ENCODE measurements around the gene SLC2A10. TPM values are rescaled to one million over a fixed set of nuclear protein-coding genes. Genes with fewer than 3 reads are reported as not detected.

SLC2A10 gene
- total and polyA plus RNA-seq, 2 donors: 12.0 to 36.6 TPM

DNA sequence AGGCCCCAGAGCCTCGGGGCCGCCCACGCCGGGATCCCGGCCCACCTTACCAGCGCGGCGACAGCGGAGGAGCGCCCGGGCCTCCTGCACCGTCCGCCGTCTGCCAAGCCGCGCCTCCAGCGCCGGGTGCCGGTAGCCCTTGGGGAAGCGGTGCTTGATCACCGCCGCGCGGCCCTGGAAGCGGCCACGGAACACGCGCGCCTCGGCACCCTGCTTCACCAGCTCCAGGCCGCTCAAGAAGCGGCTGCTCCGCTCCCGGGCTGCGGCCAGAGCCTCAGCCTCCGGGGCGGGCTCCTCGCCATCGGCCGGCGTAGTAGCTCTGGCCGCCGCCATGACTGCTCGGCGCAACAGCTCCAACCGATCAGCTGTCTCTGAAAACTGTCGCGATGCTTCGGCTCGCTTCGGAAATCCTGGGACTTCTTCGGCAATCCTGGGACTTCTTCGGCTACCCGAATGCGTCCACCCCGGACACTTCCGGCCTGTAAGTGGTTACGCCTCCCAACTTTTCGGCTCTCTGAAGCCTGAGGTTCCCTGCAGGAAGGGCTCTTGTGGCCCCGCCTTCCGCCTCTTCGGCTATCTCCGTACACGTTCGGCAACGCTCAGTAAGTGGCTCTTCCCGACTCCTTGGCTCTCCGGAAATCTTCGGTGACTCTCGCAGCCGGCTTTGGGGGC is 20.2 kb upstream of the SLC2A10 start, which contains the start of gene TP53RK:
Gene TP53RK (minus strand): TSS at position 363 of the 672 bp plus-strand sequence. CDS start 30 bp downstream, at position 333.
- Histone ChIP-seq H3K4me3 (ENCODE audit: low read depth, low read length) (peak within 1 kb of the TSS; percentile 67), H3K4me1 (ENCODE audit: insufficient read depth) (peaks cover 4% of the 10 kb centered on the region), H3K36me3 (ENCODE audit: insufficient read depth) (no peaks in the 10 kb centered on the region), H3K27ac (ENCODE audit: low read depth) (peak within 1 kb of the TSS; percentile 92)
- under 1% methylated on average over 71 of the region's 71 CpGs for WGBS
- peak; percentile 99 for DNase-seq (ENCODE audit: extremely low spot score)

DNA sequence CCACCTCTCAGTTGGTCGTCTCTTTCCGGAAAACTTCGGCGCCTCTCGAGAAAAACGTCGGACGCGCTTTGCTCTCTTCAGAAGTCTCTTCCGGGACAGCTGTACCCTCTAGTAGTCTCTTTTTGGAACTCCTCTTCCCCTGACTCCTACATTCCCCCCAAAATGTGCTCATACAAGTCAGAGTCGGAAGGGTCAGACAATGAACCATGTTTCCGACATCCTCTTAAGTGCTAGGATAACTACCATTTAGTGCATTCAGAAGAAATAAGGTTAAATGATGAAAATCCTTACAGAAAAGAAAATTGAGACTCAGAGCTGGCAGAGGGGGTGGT is 19.7 kb upstream of the SLC2A10 start:
- Histone ChIP-seq H3K4me3 (ENCODE audit: low read depth, low read length) (peak overlapping the region; percentile 26), H3K4me1 (ENCODE audit: insufficient read depth) (peaks cover 4% of the 10 kb centered on the region), H3K27ac (ENCODE audit: low read depth) (peak overlapping the region; percentile 75), H3K36me3 (ENCODE audit: insufficient read depth) (no peaks in the 10 kb centered on the region)
- WGBS: under 1% methylated on average over 12 of the region's 12 CpGs
- DNase-seq (ENCODE audit: extremely low spot score): no peak

DNA sequence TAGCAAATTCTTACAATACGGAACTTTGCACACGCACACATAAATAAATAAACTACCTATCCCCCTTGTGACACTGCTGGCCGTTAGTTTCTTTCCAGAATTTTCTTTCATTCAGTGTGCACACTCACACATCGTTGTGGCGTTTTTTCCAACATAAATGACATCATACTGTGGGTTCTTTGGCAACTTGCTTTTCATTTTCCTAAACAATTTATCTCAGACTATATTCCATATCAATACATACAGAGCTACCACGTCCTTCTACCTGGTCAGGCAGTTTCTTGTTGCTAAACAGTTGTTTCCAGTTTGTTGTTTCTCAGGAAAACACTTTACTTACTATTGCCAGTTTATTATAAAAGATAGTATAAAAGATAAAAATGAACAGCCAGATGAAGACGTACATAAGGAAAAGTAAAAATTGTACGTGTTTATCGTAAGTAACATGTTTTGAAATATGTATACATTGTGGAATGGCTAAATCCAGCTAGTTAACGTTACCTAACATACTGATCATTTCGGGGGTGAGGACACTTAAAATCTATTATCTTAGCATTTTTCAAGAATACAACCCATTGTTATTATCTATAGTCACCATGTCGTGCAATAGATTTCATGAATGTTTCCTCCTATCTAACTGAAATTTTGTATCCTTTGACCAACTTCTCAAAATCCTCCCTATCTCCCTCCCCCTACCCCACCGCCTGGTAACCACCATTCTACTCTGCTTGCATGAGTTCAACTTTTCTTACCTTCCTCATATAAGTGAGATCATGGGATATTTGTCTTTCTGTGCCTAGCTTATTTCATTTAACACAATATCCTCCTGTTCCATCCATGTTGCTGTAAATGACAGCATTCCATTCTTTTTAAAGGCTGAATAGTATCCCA is 19.0 kb upstream of the SLC2A10 start:
- DNase-seq (ENCODE audit: extremely low spot score): no peak
- Histone ChIP-seq H3K4me3 (ENCODE audit: low read depth, low read length) (peak overlapping the region; percentile 26), H3K4me1 (ENCODE audit: insufficient read depth) (peaks cover 4% of the 10 kb centered on the region), H3K27ac (ENCODE audit: low read depth) (no peak overlapping the region), H3K36me3 (ENCODE audit: insufficient read depth) (no peaks in the 10 kb centered on the region)
- 49% methylated on average over 13 of the region's 13 CpGs for WGBS

DNA sequence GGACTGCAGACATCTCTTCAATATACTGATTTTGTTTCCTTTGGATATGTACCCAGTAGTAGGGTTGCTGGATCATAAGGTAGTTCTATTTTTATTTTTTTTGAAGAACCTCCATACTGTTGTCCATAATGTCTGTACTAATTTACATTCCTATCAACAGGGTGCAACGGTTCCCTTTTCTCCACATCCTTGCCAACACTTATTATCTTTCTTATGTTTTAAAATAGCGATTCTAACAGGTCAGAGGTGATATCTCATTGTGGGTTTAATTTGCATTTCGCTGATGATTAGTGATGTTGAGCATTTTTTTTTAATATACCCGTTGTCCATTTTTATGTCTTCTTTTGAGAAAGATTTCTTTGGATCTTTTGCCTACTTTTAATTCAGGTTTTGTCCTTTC is 18.3 kb upstream of the SLC2A10 start:
- DNase-seq (ENCODE audit: extremely low spot score): no peak
- no peak overlapping the region for H3K4me3 ChIP-seq (ENCODE audit: low read depth, low read length)
- no peaks in the 10 kb centered on the region for H3K36me3 ChIP-seq (ENCODE audit: insufficient read depth)
- peaks cover 4% of the 10 kb centered on the region for H3K4me1 ChIP-seq (ENCODE audit: insufficient read depth)
- WGBS: 75% methylated on average over 4 of the region's 4 CpGs
- H3K27ac ChIP-seq (ENCODE audit: low read depth): no peak overlapping the region

DNA sequence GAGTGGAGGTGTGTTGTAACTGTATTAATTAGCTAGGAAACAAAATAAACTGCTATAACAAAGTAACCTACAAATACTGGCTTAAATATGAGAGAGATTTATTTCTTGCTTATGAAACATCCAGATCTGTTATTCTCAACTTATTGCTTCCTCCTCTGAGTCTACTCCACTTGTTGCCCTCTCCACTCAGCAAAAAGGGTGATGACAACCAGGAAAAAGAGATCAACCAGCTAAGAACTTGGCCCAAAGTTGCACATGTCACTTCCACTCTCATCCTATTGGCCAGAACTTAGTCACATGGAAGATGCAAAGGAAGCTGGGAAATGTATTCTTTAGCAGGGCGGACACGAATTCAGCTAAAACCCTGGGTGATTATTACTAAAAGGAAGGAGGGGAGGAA is 15.0 kb upstream of the SLC2A10 start:
- Histone ChIP-seq H3K36me3 (ENCODE audit: insufficient read depth) (no peaks in the 10 kb centered on the region), H3K27ac (ENCODE audit: low read depth) (no peak overlapping the region), H3K4me1 (ENCODE audit: insufficient read depth) (no peaks in the 10 kb centered on the region), H3K4me3 (ENCODE audit: low read depth, low read length) (no peak overlapping the region)
- 51% methylated on average over 2 of the region's 2 CpGs for WGBS
- DNase-seq (ENCODE audit: extremely low spot score): no peak

DNA sequence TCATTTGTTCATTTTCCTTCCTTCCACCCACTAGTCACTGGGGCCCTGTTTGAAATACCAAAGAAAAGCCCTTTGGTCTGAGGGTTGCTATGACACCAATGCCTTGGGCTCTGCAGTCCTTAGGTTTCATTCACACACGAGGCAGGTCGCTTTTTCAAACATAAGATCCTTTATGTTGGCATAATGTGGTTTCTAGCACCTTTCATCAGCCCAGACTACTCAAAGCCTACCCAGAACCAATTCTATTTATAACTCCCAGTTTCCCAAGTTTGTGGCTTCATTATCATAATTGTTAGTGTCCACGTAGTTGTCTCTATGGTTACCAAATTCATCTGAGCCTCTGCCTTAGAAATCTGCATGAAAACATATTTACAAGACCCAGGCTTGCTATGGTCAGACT is 13.6 kb upstream of the SLC2A10 start:
- DNase-seq (ENCODE audit: extremely low spot score): no peak
- Histone ChIP-seq H3K4me3 (ENCODE audit: low read depth, low read length) (no peak overlapping the region), H3K36me3 (ENCODE audit: insufficient read depth) (no peaks in the 10 kb centered on the region), H3K27ac (ENCODE audit: low read depth) (no peak overlapping the region), H3K4me1 (ENCODE audit: insufficient read depth) (no peaks in the 10 kb centered on the region)
- WGBS: 21% methylated on average over 3 of the region's 3 CpGs

DNA sequence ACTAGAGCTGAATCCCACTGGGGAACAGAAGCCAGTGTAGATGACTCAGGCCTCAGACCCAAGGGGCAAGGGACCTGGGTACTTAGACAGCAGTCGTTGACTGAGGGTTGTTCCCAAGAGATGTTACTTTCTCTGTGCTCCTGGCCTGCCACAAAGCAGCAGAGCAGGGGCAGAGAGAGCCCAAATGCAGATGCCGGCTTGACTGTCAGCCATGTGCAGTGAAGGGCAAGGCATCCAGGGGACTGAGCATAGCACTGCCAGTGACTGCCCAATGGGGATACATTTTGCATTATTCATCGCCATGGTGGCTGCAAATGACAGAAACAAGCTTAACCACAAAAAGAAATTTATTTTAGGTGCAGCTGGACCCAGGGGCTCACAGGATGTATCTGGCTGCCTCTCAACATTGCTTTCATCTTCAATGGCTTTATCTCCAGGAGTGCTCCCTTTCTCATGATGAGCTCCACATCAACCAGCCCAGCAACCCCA is 12.6 kb upstream of the SLC2A10 start:
- H3K36me3 ChIP-seq (ENCODE audit: insufficient read depth): no peaks in the 10 kb centered on the region
- DNase-seq (ENCODE audit: extremely low spot score): no peak
- no peak overlapping the region for H3K4me3 ChIP-seq (ENCODE audit: low read depth, low read length)
- WGBS: 80% methylated on average over 3 of the region's 3 CpGs
- no peaks in the 10 kb centered on the region for H3K4me1 ChIP-seq (ENCODE audit: insufficient read depth)
- no peak overlapping the region for H3K27ac ChIP-seq (ENCODE audit: low read depth)

DNA sequence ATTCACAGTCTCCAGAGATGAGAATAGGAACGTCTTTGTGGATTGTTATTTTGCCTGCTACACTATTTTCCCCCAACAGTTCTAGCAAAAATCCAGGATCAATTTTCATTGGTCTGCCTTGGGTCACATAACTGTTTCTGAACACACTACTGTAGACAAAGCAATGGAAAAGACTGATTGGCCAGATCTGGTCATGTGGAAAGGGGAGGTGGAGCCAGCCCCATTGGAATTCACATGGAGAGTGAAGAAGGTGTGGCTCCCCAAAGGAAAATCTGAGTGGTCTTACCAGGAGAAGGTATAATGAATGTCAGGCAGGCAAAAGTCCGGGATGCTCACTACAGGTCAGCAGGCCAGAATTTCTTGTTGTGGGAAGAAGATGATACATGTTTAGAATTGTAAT is 10.7 kb upstream of the SLC2A10 start:
- 86% methylated on average over 2 of the region's 2 CpGs for WGBS
- no peaks in the 10 kb centered on the region for H3K36me3 ChIP-seq (ENCODE audit: insufficient read depth)
- no peak overlapping the region for H3K27ac ChIP-seq (ENCODE audit: low read depth)
- DNase-seq (ENCODE audit: extremely low spot score): no peak
- no peaks in the 10 kb centered on the region for H3K4me1 ChIP-seq (ENCODE audit: insufficient read depth)
- H3K4me3 ChIP-seq (ENCODE audit: low read depth, low read length): no peak overlapping the region

DNA sequence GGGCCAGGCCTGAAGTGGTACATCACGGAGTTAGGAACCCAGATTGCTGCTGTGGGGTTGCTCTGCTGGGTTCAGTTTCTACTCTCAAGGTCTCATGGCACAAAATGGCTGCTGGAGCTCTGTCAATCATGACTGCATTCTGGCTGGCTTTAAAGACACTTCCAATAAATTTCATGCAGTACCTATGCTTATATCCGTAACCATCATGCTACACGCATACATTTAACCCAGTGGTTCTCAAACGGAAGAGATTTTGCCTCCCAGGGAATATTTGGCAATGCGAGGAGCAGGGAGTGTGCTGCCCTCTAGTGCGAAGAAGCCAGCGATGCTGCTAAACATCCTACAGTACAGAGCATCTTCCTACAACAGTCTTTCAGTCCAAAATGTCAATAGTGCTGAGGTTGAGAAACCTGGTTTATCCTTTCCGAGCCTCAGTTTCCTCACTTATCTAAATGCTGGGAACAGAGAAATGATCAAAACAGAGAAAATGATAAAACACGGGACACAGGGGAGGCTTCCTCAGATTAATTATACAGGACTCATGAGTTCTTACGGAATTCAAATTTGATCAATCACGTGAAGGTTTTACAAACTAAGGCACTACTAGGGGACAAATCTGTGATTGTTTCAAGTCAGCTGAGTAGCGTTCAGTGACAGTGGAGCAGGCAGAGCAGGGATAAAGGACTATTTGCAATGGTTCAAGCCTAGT is 9.6 kb upstream of the SLC2A10 start:
- no peaks in the 10 kb centered on the region for H3K4me1 ChIP-seq (ENCODE audit: insufficient read depth)
- no peak for DNase-seq (ENCODE audit: extremely low spot score)
- WGBS: 55% methylated on average over 12 of the region's 12 CpGs
- no peaks in the 10 kb centered on the region for H3K36me3 ChIP-seq (ENCODE audit: insufficient read depth)
- H3K27ac ChIP-seq (ENCODE audit: low read depth): no peak overlapping the region
- H3K4me3 ChIP-seq (ENCODE audit: low read depth, low read length): no peak overlapping the region

DNA sequence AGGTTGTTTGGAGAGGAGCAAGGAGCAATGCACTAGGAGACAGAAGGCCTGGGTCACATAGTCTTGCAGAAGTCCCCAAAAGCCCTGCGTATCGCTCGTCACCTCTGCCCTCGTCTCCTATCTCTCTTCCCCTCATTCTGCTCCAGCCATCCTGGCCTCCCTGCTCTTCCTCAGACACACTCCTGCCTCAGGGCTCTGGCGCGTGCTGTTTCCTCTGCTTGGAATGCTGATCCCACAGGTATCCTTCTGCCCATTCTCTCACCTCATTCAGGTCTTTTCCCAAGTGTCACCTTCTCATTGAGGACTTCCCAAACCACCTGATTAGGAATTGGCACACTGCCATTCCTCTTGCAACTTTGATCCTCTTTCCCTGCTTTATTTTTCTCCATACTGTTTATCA is 9.0 kb upstream of the SLC2A10 start:
- Histone ChIP-seq H3K27ac (ENCODE audit: low read depth) (no peak overlapping the region), H3K4me1 (ENCODE audit: insufficient read depth) (no peaks in the 10 kb centered on the region), H3K4me3 (ENCODE audit: low read depth, low read length) (no peak overlapping the region), H3K36me3 (ENCODE audit: insufficient read depth) (no peaks in the 10 kb centered on the region)
- 82% methylated on average over 6 of the region's 6 CpGs for WGBS
- DNase-seq (ENCODE audit: extremely low spot score): no peak

DNA sequence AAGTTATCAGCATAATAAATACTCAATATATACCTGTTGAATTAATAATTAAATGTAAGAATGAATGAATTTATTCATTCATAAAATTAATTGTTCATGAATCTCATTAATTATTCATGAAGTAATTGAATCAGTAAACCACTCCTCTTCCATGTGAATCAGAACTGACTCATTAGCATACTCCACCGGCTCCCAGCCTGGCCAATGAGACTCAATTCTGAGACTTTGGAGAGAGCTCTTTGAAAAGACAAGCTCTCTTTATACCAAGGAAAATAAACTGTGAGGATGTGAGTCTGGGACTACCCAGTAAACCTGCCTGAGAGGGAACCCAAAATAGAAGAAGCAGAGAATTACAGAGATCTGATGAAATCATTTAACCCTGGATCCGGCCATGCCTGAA is 8.4 kb upstream of the SLC2A10 start:
- Histone ChIP-seq H3K36me3 (ENCODE audit: insufficient read depth) (no peaks in the 10 kb centered on the region), H3K4me3 (ENCODE audit: low read depth, low read length) (no peak overlapping the region), H3K4me1 (ENCODE audit: insufficient read depth) (no peaks in the 10 kb centered on the region), H3K27ac (ENCODE audit: low read depth) (no peak overlapping the region)
- no peak for DNase-seq (ENCODE audit: extremely low spot score)
- 77% methylated on average over 2 of the region's 2 CpGs for WGBS

DNA sequence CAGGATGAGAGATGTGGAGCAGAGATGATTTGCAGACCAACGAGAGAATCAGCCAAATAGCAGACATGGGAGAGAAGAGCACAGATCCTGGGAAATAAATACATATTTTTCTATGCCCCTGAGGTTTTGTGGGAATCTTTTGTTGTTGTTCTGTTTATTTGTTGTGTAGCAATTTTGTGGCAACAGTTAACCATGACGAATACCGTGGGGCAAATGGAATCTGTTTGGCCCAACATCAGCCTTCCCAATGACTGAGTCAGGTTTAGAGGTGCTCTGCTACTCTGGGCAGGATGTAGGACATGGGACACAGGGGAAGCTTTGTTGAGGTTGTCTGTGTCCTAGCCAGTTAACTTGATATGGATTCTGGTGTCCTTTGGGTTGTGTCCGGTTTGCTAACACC is 7.9 kb upstream of the SLC2A10 start:
- DNase-seq (ENCODE audit: extremely low spot score): no peak

DNA sequence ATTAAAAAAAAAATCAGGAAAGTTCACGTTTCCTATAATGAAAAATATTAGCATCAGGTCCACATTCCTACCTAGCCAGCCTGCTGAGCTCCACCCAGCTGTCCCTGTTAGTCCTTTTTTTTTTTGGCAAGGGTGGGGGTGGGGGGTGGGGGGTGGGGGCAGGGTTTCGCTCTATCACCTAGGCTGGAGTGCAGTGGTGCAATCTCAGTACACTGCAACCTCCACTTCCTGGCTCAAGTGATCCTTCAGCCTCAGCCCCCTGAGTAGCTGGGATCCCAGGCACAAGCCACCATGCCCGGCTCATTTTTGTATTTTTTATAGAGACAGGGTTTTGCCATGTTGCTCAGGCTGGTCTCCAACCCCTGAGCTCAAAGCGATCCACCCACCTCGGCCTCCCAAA is 7.5 kb upstream of the SLC2A10 start:
- DNase-seq (ENCODE audit: extremely low spot score): no peak
- H3K4me1 ChIP-seq (ENCODE audit: insufficient read depth): no peaks in the 10 kb centered on the region
- WGBS: 66% methylated on average over 5 of the region's 5 CpGs

More for the DNA sequence above, 7.9 kb upstream of the SLC2A10 start:
- 68% methylated on average over 4 of the region's 4 CpGs for WGBS
- no peaks in the 10 kb centered on the region for H3K4me1 ChIP-seq (ENCODE audit: insufficient read depth)
- no peaks in the 10 kb centered on the region for H3K36me3 ChIP-seq (ENCODE audit: insufficient read depth)
- no peak overlapping the region for H3K27ac ChIP-seq (ENCODE audit: low read depth)
- H3K4me3 ChIP-seq (ENCODE audit: low read depth, low read length): no peak overlapping the region

More for the DNA sequence above, 7.5 kb upstream of the SLC2A10 start:
- H3K27ac ChIP-seq (ENCODE audit: low read depth): no peak overlapping the region
- no peak overlapping the region for H3K4me3 ChIP-seq (ENCODE audit: low read depth, low read length)
- H3K36me3 ChIP-seq (ENCODE audit: insufficient read depth): no peaks in the 10 kb centered on the region

Data from urinary bladder (tissue), 4 donors.